Caco-2 (cell line): ENCODE data around the gene IL1RAPL2. TPM values are rescaled to one million over a fixed set of nuclear protein-coding genes. Genes with fewer than 3 reads are reported as not detected.

Experiments used
- BruUV-seq: library from RNA; stranded (reverse); fragments of 400-500 nt; replicated peaks from 2 replicates; lab custom pipeline; 2021; lab: Mats Ljungman, UMichigan
- CTCF ChIA-PET: fragments of 300-600 bp; sonication (Branson Sonifier 250); formaldehyde crosslinking; loops from one replicate; lab custom pipeline; 2022; ENCODE audit warnings: antibody characterized with exemption; lab: Charles Lee
- POLR2A ChIA-PET: fragments of 300-600 bp; sonication (Branson Sonifier 250); formaldehyde crosslinking; loops from one replicate; lab custom pipeline; 2022; ENCODE audit warnings: antibody characterized with exemption; lab: Charles Lee
- DNase-seq, 2 experiments: peaks; one replicate each; pipeline versions ENCODE4 v3.0.0 to v3.0.0-alpha.2; 2020 to 2022
- H3K27me3 ChIP-seq: replicated peaks from 2 replicates; pipeline ENCODE4 v1.6.0; 2011; ENCODE audit warnings: low read length; ENCODE audit not compliant: control insufficient read depth, insufficient read depth
- H3K36me3 ChIP-seq: 2 replicates; pipeline ENCODE4 v1.5.1; 2011; ENCODE audit warnings: low read length; ENCODE audit not compliant: control insufficient read depth, insufficient read depth
- H3K4me1 ChIP-seq: fragments of 250-450 bp; sonication (Bioruptor Pico); 2 replicates; pipeline ENCODE4 v1.5.1; 2020; ENCODE audit warnings: mild to moderate bottlenecking
- H3K4me3 ChIP-seq: 2 replicates; pipeline ENCODE4 v1.5.1; 2011; ENCODE audit warnings: low read depth, mild to moderate bottlenecking, control low read depth, low read length
- H3K9me3 ChIP-seq: fragments of 250-450 bp; sonication (Bioruptor Pico); 2 replicates; pipeline ENCODE4 v1.5.1; 2020; ENCODE audit warnings: mild to moderate bottlenecking, moderate library complexity
- H3K27ac Mint-ChIP-seq: one replicate; pipeline ENCODE4 v1.8.0; 2022; ENCODE audit warnings: mixed read lengths; ENCODE audit not compliant: unreplicated experiment
- H3K27me3 Mint-ChIP-seq: one replicate; pipeline ENCODE4 v1.8.0; 2022; ENCODE audit warnings: mixed read lengths; ENCODE audit not compliant: insufficient read depth, unreplicated experiment
- H3K36me3 Mint-ChIP-seq: one replicate; pipeline ENCODE4 v1.8.0; 2022; ENCODE audit warnings: mild to moderate bottlenecking, mixed read lengths; ENCODE audit not compliant: insufficient read depth, unreplicated experiment
- H3K4me1 Mint-ChIP-seq: one replicate; pipeline ENCODE4 v1.8.0; 2022; ENCODE audit warnings: low read depth, mixed read lengths; ENCODE audit not compliant: unreplicated experiment
- H3K4me3 Mint-ChIP-seq: one replicate; pipeline ENCODE4 v1.8.0; 2022; ENCODE audit warnings: mild to moderate bottlenecking, moderate library complexity, mixed read lengths; ENCODE audit not compliant: unreplicated experiment
- H3K9me3 Mint-ChIP-seq: one replicate; pipeline ENCODE4 v1.8.0; 2022; ENCODE audit warnings: mixed read lengths; ENCODE audit not compliant: unreplicated experiment
- intact Hi-C: fragments of 100-400 bp; cut with micrococcal nuclease; formaldehyde crosslinking; loops from one replicate; pipeline ENCODE4 v1.10.0; 2022; ENCODE audit not compliant: unreplicated experiment
- total RNA-seq: library from RNA; stranded (reverse); gene quantifications from 2 replicates; pipeline ENCODE4 v1.2.3, GENCODE V29; 2022
- TF ChIP-seq, protein P1 (sequence below), 2 experiments: fragments of 200-600 bp in 1 of 2; IDR thresholded peaks; 1 replicate in 1 of 2; 2 replicates in 1 of 2; pipeline versions ENCODE4 v1.5.1 to v1.8.0; 2011 to 2022; ENCODE audit warnings: antibody characterized with exemption in 1 of 2, control low read depth in 1 of 2, inconsistent platforms in 1 of 2, low read depth in 1 of 2, low read length in 1 of 2, mild to moderate bottlenecking in 1 of 2, moderate library complexity in 1 of 2; ENCODE audit not compliant: insufficient read depth in 1 of 2, severe bottlenecking in 1 of 2, unreplicated experiment in 1 of 2

Gene IL1RAPL2
- total RNA-seq, 1 experiment from 2014 or later, result not detected

DNA sequence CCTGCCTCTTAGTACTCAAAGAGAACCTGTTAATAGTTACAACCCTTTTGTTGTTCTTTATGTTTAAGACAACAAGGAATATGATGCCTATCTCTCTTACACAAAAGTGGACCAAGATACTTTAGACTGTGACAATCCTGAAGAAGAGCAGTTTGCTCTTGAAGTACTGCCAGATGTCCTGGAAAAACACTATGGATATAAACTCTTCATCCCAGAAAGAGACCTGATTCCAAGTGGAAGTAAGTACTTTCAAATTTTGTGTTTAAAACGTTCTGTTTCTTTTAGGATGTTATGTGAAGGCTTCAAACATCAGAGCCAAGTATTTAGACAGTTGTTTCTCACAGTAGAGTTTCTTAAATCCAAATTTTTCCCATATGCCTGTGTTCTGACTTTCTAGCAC is 1189.1 kb downstream of the IL1RAPL2 start:
- Mint-ChIP-seq H3K27me3 (no peaks in the 10 kb centered on the region), H3K9me3 (no peaks in the 10 kb centered on the region), H3K4me3 (no peak overlapping the region), H3K4me1 (no peaks in the 10 kb centered on the region), H3K36me3 (no peaks in the 10 kb centered on the region), H3K27ac (no peak overlapping the region)
- Histone ChIP-seq H3K4me1 (no peaks in the 10 kb centered on the region), H3K27me3 (no peaks in the 10 kb centered on the region), H3K36me3 (no peaks in the 10 kb centered on the region), H3K4me3 (no peak overlapping the region), H3K9me3 (no peaks in the 10 kb centered on the region)
- POLR2A ChIA-PET, result no interaction called here
- BruUV-seq, result no TSS peak
- TF ChIP-seq, protein P1, sequence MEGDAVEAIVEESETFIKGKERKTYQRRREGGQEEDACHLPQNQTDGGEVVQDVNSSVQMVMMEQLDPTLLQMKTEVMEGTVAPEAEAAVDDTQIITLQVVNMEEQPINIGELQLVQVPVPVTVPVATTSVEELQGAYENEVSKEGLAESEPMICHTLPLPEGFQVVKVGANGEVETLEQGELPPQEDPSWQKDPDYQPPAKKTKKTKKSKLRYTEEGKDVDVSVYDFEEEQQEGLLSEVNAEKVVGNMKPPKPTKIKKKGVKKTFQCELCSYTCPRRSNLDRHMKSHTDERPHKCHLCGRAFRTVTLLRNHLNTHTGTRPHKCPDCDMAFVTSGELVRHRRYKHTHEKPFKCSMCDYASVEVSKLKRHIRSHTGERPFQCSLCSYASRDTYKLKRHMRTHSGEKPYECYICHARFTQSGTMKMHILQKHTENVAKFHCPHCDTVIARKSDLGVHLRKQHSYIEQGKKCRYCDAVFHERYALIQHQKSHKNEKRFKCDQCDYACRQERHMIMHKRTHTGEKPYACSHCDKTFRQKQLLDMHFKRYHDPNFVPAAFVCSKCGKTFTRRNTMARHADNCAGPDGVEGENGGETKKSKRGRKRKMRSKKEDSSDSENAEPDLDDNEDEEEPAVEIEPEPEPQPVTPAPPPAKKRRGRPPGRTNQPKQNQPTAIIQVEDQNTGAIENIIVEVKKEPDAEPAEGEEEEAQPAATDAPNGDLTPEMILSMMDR (IDR thresholded peaks at IDR 0.05; ENCODE audit: insufficient read depth in 1 of 2, low read depth in 1 of 2, low read length in 1 of 2, severe bottlenecking in 1 of 2, unreplicated experiment in 1 of 2), result no peak
- CTCF ChIA-PET, result no interaction called here
- intact Hi-C loops, result no loop called here
- no peak for DNase-seq

DNA sequence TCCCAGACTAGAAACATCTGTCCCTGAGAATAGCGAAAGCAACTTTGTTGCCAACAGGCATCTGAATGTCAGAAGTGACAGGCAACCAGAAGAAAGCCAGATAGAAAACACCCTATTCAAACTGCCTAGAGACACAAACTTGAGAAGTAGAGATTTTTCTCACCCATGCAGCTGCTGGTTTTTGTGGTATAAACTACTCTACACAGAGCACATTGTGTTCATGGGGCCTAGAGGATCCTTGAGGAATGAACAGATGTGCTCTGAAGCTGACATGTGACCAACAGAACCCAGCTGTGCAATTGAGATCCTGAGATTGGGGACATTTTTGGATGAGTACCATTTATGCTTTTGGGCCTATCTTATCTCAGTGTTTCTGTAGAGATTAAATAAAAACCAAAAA is 1192.8 kb downstream of the IL1RAPL2 start:
- no peaks in the 10 kb centered on the region for H3K4me1 Mint-ChIP-seq

DNA sequence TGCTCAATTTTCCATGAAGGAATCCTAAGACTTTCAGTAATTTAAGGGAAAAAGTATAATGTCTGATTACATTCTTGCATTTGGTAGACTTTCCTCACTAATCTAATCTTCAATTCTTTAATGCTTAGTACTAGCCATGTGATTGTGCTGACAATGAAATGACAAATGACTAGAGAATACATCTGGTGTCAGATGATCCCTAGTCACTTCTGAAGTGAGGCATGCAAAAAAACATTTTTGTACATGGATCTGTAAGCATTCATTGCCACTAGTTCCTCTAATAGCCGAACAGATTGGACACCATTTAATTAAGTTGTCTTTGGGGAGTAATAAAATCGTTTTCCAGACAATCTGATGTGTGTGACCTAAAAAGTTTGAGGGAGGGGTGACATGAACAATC is 1193.6 kb downstream of the IL1RAPL2 start:
- H3K4me3 Mint-ChIP-seq, result no peak overlapping the region
- DNase-seq, result no peak
- H3K4me1 Mint-ChIP-seq, result no peaks in the 10 kb centered on the region
- no peaks in the 10 kb centered on the region for H3K9me3 ChIP-seq
- no peak overlapping the region for H3K4me3 ChIP-seq
- ChIA-PET POLR2A (no interaction called here), CTCF (no interaction called here)
- no peaks in the 10 kb centered on the region for H3K4me1 ChIP-seq
- peaks cover 3% of the 10 kb centered on the region for H3K27me3 Mint-ChIP-seq
- TF ChIP-seq, protein P1 (IDR thresholded peaks at IDR 0.05; ENCODE audit: insufficient read depth in 1 of 2, low read depth in 1 of 2, low read length in 1 of 2, severe bottlenecking in 1 of 2, unreplicated experiment in 1 of 2), result no peak
- intact Hi-C loops, result no loop called here
- no TSS peak for BruUV-seq
- H3K36me3 ChIP-seq, result no peaks in the 10 kb centered on the region
- H3K9me3 Mint-ChIP-seq, result no peaks in the 10 kb centered on the region
- H3K27ac Mint-ChIP-seq, result no peak overlapping the region
- no peaks in the 10 kb centered on the region for H3K27me3 ChIP-seq
- H3K36me3 Mint-ChIP-seq, result no peaks in the 10 kb centered on the region

More for the DNA sequence above, 1192.8 kb downstream of the IL1RAPL2 start:
- TF ChIP-seq, protein P1 (IDR thresholded peaks at IDR 0.05; ENCODE audit: insufficient read depth in 1 of 2, low read depth in 1 of 2, low read length in 1 of 2, severe bottlenecking in 1 of 2, unreplicated experiment in 1 of 2), result no peak
- Mint-ChIP-seq H3K36me3 (no peaks in the 10 kb centered on the region), H3K9me3 (no peaks in the 10 kb centered on the region), H3K4me3 (no peak overlapping the region), H3K27ac (no peak overlapping the region), H3K27me3 (peaks cover 3% of the 10 kb centered on the region)
- H3K4me1 ChIP-seq, result no peaks in the 10 kb centered on the region
- BruUV-seq, result no TSS peak
- H3K36me3 ChIP-seq, result no peaks in the 10 kb centered on the region
- no peaks in the 10 kb centered on the region for H3K27me3 ChIP-seq
- intact Hi-C loops, result no loop called here
- DNase-seq, result no peak
- ChIA-PET CTCF (no interaction called here), POLR2A (no interaction called here)
- no peak overlapping the region for H3K4me3 ChIP-seq
- H3K9me3 ChIP-seq, result no peaks in the 10 kb centered on the region
